Measurements from ENCODE around the gene IGSF21. TPM values are rescaled to one million over a fixed set of nuclear protein-coding genes. Genes with fewer than 3 reads are reported as not detected.

Gene IGSF21
- total and polyA plus RNA-seq, 2 donors (not counting 1 experiment from before 2014, with no cell fraction given): not detected

GRCh38 chr1:18192182-18192581 lies 84.6 kb downstream of the IGSF21 start:
- Mint-ChIP-seq H3K4me3 (no peak overlapping the region), H3K27ac (no peak overlapping the region), H3K4me1 (no peaks in the 10 kb centered on the region), H3K9me3 (ENCODE audit: insufficient read depth) (peaks cover 5% of the 10 kb centered on the region), H3K27me3 (peaks cover 21% of the 10 kb centered on the region)
- no peak for ATAC-seq (ENCODE audit: low read depth)
- Histone ChIP-seq H3K9me3 (ENCODE audit: control extremely low read depth in 1 of 3, control insufficient read depth in 2 of 3, insufficient read depth in 1 of 3, low read length in 2 of 3) (peaks cover 0 to 5% (median 0%) of the 10 kb centered on the region in 3 donors), H3K4me1 (ENCODE audit: control insufficient read depth in 2 of 2, insufficient read depth in 2 of 2, low read length in 2 of 2) (no peaks in the 10 kb centered on the region), H4K20me1 (ENCODE audit: control insufficient read depth, insufficient read depth, low read length, poor library complexity, severe bottlenecking) (no peaks in the 10 kb centered on the region), H3K27ac (ENCODE audit: low read length in 2 of 2) (no peak overlapping the region), H2AFZ (ENCODE audit: insufficient read depth, low read depth, low read length, poor library complexity, severe bottlenecking) (no peak overlapping the region), H3K27me3 (replicated peaks in 1 of 4; ENCODE audit: control extremely low read depth in 1 of 4, control insufficient read depth in 3 of 4, insufficient read depth in 4 of 4, low read length in 3 of 4) (peaks cover 0 to 10% (median 0%) of the 10 kb centered on the region in 4 experiments), H3K36me3 (replicated peaks in 1 of 2; ENCODE audit: control extremely low read depth in 1 of 2, control insufficient read depth in 1 of 2, extremely low read depth in 1 of 2, insufficient read depth in 2 of 2, low read length in 1 of 2) (no peaks in the 10 kb centered on the region), H3K9ac (ENCODE audit: low read length) (no peak overlapping the region), H3K4me2 (replicated peaks; ENCODE audit: low read depth, low read length, poor library complexity, severe bottlenecking) (no peak overlapping the region), H3K79me2 (ENCODE audit: control insufficient read depth, insufficient read depth, low read length) (no peaks in the 10 kb centered on the region), H3K4me3 (ENCODE audit: control extremely low read depth in 1 of 5, extremely low read depth in 1 of 5, insufficient read depth in 1 of 5, low read depth in 2 of 5, low read length in 4 of 5) (no peak overlapping the region)
- ChIA-PET CTCF (no interaction called here), POLR2A (no interaction called here)
- 85% methylated on average over 4 of the region's 4 CpGs for WGBS (ENCODE audit: insufficient coverage)
- DNase-seq: no peak
- no peak for TF ChIP-seq EZH2 (IDR thresholded peaks at IDR 0.05; ENCODE audit: borderline replicate concordance, insufficient read depth, low read depth, low read length, poor library complexity, severe bottlenecking)
- intact Hi-C loops (cut with micrococcal nuclease): no loop called here

GRCh38 chr1:18192974-18193373 lies 85.4 kb downstream of the IGSF21 start:
- H3K4me3 Mint-ChIP-seq: no peak overlapping the region
- Histone ChIP-seq H3K27ac (ENCODE audit: low read length in 2 of 2) (no peak overlapping the region), H4K20me1 (ENCODE audit: control insufficient read depth, insufficient read depth, low read length, poor library complexity, severe bottlenecking) (no peaks in the 10 kb centered on the region), H3K4me1 (ENCODE audit: control insufficient read depth in 2 of 2, insufficient read depth in 2 of 2, low read length in 2 of 2) (no peaks in the 10 kb centered on the region), H3K4me3 (ENCODE audit: control extremely low read depth in 1 of 5, extremely low read depth in 1 of 5, insufficient read depth in 1 of 5, low read depth in 2 of 5, low read length in 4 of 5) (no peak overlapping the region), H3K4me2 (replicated peaks; ENCODE audit: low read depth, low read length, poor library complexity, severe bottlenecking) (no peak overlapping the region), H3K27me3 (replicated peaks in 1 of 4; ENCODE audit: control extremely low read depth in 1 of 4, control insufficient read depth in 3 of 4, insufficient read depth in 4 of 4, low read length in 3 of 4) (peaks cover 0 to 14% (median 2%) of the 10 kb centered on the region in 4 experiments), H3K36me3 (replicated peaks in 1 of 2; ENCODE audit: control extremely low read depth in 1 of 2, control insufficient read depth in 1 of 2, extremely low read depth in 1 of 2, insufficient read depth in 2 of 2, low read length in 1 of 2) (no peaks in the 10 kb centered on the region), H3K79me2 (ENCODE audit: control insufficient read depth, insufficient read depth, low read length) (no peaks in the 10 kb centered on the region), H3K9ac (ENCODE audit: low read length) (no peak overlapping the region), H3K9me3 (ENCODE audit: control extremely low read depth in 1 of 3, control insufficient read depth in 2 of 3, insufficient read depth in 1 of 3, low read length in 2 of 3) (peaks cover 0 to 5% (median 0%) of the 10 kb centered on the region in 3 donors), H2AFZ (ENCODE audit: insufficient read depth, low read depth, low read length, poor library complexity, severe bottlenecking) (no peak overlapping the region)
- intact Hi-C loops (cut with micrococcal nuclease): no loop called here
- peaks cover 5% of the 10 kb centered on the region for H3K9me3 Mint-ChIP-seq (ENCODE audit: insufficient read depth)
- peaks cover 21% of the 10 kb centered on the region for H3K27me3 Mint-ChIP-seq
- H3K4me1 Mint-ChIP-seq: no peaks in the 10 kb centered on the region
- TF ChIP-seq CTCF (IDR thresholded peaks at IDR 0.05) (no peak), EZH2 (IDR thresholded peaks at IDR 0.05; ENCODE audit: borderline replicate concordance, insufficient read depth, low read depth, low read length, poor library complexity, severe bottlenecking) (no peak)
- H3K27ac Mint-ChIP-seq: no peak overlapping the region
- ChIA-PET CTCF (no interaction called here), POLR2A (no interaction called here)
- 63% methylated on average over 1 of the region's 2 CpGs for WGBS (ENCODE audit: insufficient coverage)
- ATAC-seq (ENCODE audit: low read depth): no peak
- no peak for DNase-seq
